Measurements from ENCODE around the gene DKKL1. TPM values are rescaled to one million over a fixed set of nuclear protein-coding genes. Genes with fewer than 3 reads are reported as not detected.
A peak's percentile ranks its signal among the peaks of the same experiment; 100 is the strongest.
"Not testable (repeated sequence)": the region's sequence is repeated elsewhere in the genome, so short reads cannot be mapped to it uniquely, and the experiment has no call there.

DKKL1 gene
- total RNA-seq, 2 experiments from 2014 or later = 0.61 to 0.63 TPM

GRCh38 chr19:49368711-49369358, 5.2 kb downstream of the DKKL1 start:
- TF ChIP-seq CTCF (conservative IDR thresholded peaks at IDR 0.05; ENCODE audit: low read length) (no peak), EZH2phosphoT487 (IDR thresholded peaks at IDR 0.05; ENCODE audit: borderline replicate concordance, low read depth, low read length) (no peak)
- no peak overlapping the region for H2AFZ ChIP-seq (ENCODE audit: low read length)
- no peak overlapping the region for H3K27ac ChIP-seq (ENCODE audit: low read depth, low read length, poor library complexity, severe bottlenecking)
- BruUV-seq (replicated peaks) = no TSS peak
- intact Hi-C loops (cut with micrococcal nuclease; ENCODE audit: unreplicated experiment) = no loop called here
- no peak overlapping the region for H3K4me2 ChIP-seq (ENCODE audit: low read length)
- ChIA-PET CTCF (ENCODE audit: unreplicated experiment) (no interaction called here), POLR2A (no interaction called here)
- no peaks in the 10 kb centered on the region for H4K20me1 ChIP-seq (ENCODE audit: insufficient read depth, low read length)
- no peak for DNase-seq (ENCODE audit: low spot score)
- no peaks in the 10 kb centered on the region for H3K79me2 ChIP-seq (ENCODE audit: insufficient read depth, low read depth, low read length)
- H3K9me3 ChIP-seq (ENCODE audit: low read length) = peaks cover 12% of the 10 kb centered on the region; the same call in 1 of the 2 replicates
- no peaks in the 10 kb centered on the region for H3K9me2 ChIP-seq (ENCODE audit: insufficient read depth, low read length)
- H3K4me3 ChIP-seq (ENCODE audit: low read depth, low read length, poor library complexity, severe bottlenecking) = no peak overlapping the region
- H3K4me1 ChIP-seq (ENCODE audit: insufficient read depth, low read length, poor library complexity, severe bottlenecking) = peaks cover 19% of the 10 kb centered on the region
- no peaks in the 10 kb centered on the region; the same call in 1 of the 2 replicates for H3K36me3 ChIP-seq (ENCODE audit: insufficient read depth, low read length)

GRCh38 chr19:49371184-49371583, 7.5 kb downstream of the DKKL1 start:
- H4K20me1 ChIP-seq (ENCODE audit: insufficient read depth, low read length) = no peaks in the 10 kb centered on the region
- peaks cover 8% of the 10 kb centered on the region for H3K4me1 ChIP-seq (ENCODE audit: insufficient read depth, low read length, poor library complexity, severe bottlenecking)
- H3K4me3 ChIP-seq (ENCODE audit: low read depth, low read length, poor library complexity, severe bottlenecking) = no peak overlapping the region
- H3K4me2 ChIP-seq (ENCODE audit: low read length) = no peak overlapping the region
- no peak for DNase-seq (ENCODE audit: low spot score)
- intact Hi-C loops (cut with micrococcal nuclease; ENCODE audit: unreplicated experiment) = no loop called here
- TF ChIP-seq CTCF (conservative IDR thresholded peaks at IDR 0.05; ENCODE audit: low read length) (no peak), EZH2phosphoT487 (IDR thresholded peaks at IDR 0.05; ENCODE audit: borderline replicate concordance, low read depth, low read length) (no peak)
- H2AFZ ChIP-seq (ENCODE audit: low read length) = no peak overlapping the region
- no TSS peak for BruUV-seq (replicated peaks)
- H3K9me3 ChIP-seq (ENCODE audit: low read length) = peaks cover 12% of the 10 kb centered on the region; the same call in 1 of the 2 replicates
- H3K27ac ChIP-seq (ENCODE audit: low read depth, low read length, poor library complexity, severe bottlenecking) = no peak overlapping the region
- no peaks in the 10 kb centered on the region for H3K79me2 ChIP-seq (ENCODE audit: insufficient read depth, low read depth, low read length)
- ChIA-PET CTCF (ENCODE audit: unreplicated experiment) (no interaction called here), POLR2A (no interaction called here)
- no peaks in the 10 kb centered on the region; the same call in 1 of the 2 replicates for H3K36me3 ChIP-seq (ENCODE audit: insufficient read depth, low read length)
- H3K9me2 ChIP-seq (ENCODE audit: insufficient read depth, low read length) = no peaks in the 10 kb centered on the region

DNA sequence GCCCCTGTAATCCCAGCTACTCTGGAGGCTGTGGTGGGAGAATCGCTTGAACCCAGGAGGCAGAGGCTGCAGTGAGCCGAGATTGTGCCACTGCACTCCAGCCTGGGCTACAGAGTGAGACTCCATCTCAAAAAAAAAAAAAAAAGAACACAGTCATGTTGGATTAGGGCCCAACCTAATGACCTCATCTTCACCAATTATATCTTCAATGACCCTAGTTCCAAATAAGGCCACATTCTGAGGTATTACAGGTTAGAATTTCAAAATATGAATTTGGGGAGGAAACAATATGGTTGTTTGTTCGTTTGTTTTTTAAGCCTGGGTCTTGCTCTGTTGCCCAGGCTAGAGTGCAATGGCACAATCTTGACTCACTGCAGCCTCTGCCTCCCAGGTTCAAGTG, 9.5 kb downstream of the DKKL1 start:
- H4K20me1 ChIP-seq (ENCODE audit: insufficient read depth, low read length); H3K4me3 ChIP-seq (ENCODE audit: low read depth, low read length, poor library complexity, severe bottlenecking); CTCF ChIA-PET (ENCODE audit: unreplicated experiment); H3K79me2 ChIP-seq (ENCODE audit: insufficient read depth, low read depth, low read length); H3K36me3 ChIP-seq (ENCODE audit: insufficient read depth, low read length); H2AFZ ChIP-seq (ENCODE audit: low read length); H3K9me2 ChIP-seq (ENCODE audit: insufficient read depth, low read length); BruUV-seq (replicated peaks); DNase-seq (ENCODE audit: low spot score); H3K4me1 ChIP-seq (ENCODE audit: insufficient read depth, low read length, poor library complexity, severe bottlenecking); H3K27ac ChIP-seq (ENCODE audit: low read depth, low read length, poor library complexity, severe bottlenecking); intact Hi-C loops (cut with micrococcal nuclease; ENCODE audit: unreplicated experiment): not testable (repeated sequence)
- POLR2A ChIA-PET = interaction anchor here (0.6 kb wide), 1 partner anchor 15 kb away, joined by 4 read pairs; no protein-coding TSS in a partner anchor
- peaks cover 12% of the 10 kb centered on the region; the same call in 1 of the 2 replicates for H3K9me3 ChIP-seq (ENCODE audit: low read length)
- H3K4me2 ChIP-seq (ENCODE audit: low read length) = peak overlapping the region; percentile 23; the same call in 1 of the 2 replicates
